Natural killer cell treated with Interleukin-12 subunit alpha and Interleukin-12 subunit beta and Interleukin-15 and Interleukin-18, amount 100 ng/mL, for 72 hours (primary cell): Measurements from ENCODE around the gene KIF3B. TPM values are rescaled to one million over a fixed set of nuclear protein-coding genes. Genes with fewer than 3 reads are reported as not detected.
A peak's percentile ranks its signal among the peaks of the same experiment; 100 is the strongest.
"Not testable (repeated sequence)": the region's sequence is repeated elsewhere in the genome, so short reads cannot be mapped to it uniquely, and the experiment has no call there.

Experiments
- ATAC-seq, 2 donors: fragments of 150-1000 bp; cut with Tn5 transposase in 1 of 2; sonication (Bioruptor Pico), chemical (Tn5 transposase) in 1 of 2; 2 replicates each; pipeline ENCODE4 v1.10.0; 2021
- DNase-seq: peaks from one replicate; pipeline ENCODE4 v3.0.0; 2022; ENCODE audit warnings: low spot score
- H3K27ac Mint-ChIP-seq, 2 donors: 1 replicate in 1 of 2; 2 replicates in 1 of 2; pipeline ENCODE4 v1.8.0; 2022; ENCODE audit warnings: mixed read lengths in 2 of 2, mild to moderate bottlenecking in 1 of 2, moderate library complexity in 1 of 2
- H3K27me3 Mint-ChIP-seq, 2 donors: 1 replicate in 1 of 2; 2 replicates in 1 of 2; pipeline ENCODE4 v1.8.0; 2022; ENCODE audit warnings: mixed read lengths in 2 of 2
- H3K36me3 Mint-ChIP-seq: one replicate; pipeline ENCODE4 v1.8.0; 2022; ENCODE audit warnings: mixed read lengths
- H3K4me1 Mint-ChIP-seq, 2 donors: 1 replicate in 1 of 2; 2 replicates in 1 of 2; pipeline ENCODE4 v1.8.0; 2022; ENCODE audit warnings: low read depth in 2 of 2, mixed read lengths in 2 of 2, mild to moderate bottlenecking in 1 of 2
- H3K4me3 Mint-ChIP-seq: one replicate; pipeline ENCODE4 v1.8.0; 2022; ENCODE audit warnings: mixed read lengths
- H3K9me3 Mint-ChIP-seq: 2 replicates; pipeline ENCODE4 v1.8.0; 2022; ENCODE audit warnings: mixed read lengths
- total RNA-seq, 2 donors: library from RNA; stranded (reverse); gene quantifications; one replicate each; pipeline ENCODE4 v1.2.3, GENCODE V29; 2022

The KIF3B gene
- total RNA-seq, 2 donors from 2014 or later: 51.3 to 61.2 TPM

GRCh38 chr20:32353848-32354496 lies 76.5 kb downstream of the KIF3B start:
- H3K27ac Mint-ChIP-seq: peak overlapping the region; percentile 96 to 99
- peak overlapping the region; percentile 78 for H3K4me3 Mint-ChIP-seq

DNA sequence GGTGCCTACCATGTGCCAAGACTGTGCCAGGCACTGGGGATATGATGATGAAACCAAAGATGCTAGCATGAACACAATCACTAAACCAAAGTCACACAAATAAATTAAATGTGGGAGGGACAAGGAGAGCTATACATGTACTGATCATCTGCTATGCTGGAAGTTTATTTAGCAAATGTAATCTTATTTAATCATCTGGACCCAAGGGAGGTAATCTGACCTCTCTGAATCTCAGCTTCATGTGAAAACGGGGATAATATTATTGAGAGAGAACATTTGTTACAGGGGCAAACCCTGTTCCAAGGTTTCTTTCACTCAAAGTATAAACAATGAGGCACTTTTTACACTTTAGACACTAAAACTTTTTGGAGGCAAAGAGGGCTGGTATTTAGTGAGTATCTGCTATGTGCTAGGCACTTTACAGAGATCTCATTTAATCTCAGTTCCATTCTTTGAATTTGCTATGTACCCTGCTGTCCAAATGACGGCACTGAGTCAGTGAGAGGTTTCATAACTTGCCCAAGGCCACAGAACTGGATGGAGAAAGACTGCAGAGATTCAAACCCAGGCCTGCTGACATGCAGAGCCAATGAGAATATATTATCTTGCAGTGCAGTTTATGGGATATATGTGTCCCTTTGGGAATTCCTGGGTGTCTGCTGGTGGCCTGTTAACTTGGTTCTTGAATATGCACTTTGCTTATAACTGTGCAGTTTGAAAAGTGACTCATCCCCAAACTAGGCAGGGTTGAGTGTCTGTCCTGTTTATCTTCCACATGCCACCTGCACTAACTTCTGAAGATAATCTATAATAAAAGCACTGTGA lies 77.4 kb downstream of the KIF3B start:
- no peak for DNase-seq
- Mint-ChIP-seq H3K27me3 (no peaks in the 10 kb centered on the region), H3K9me3 (no peaks in the 10 kb centered on the region), H3K36me3 (peaks cover 7% of the 10 kb centered on the region), H3K4me1 (peaks cover 41 to 44% of the 10 kb centered on the region in 2 donors), H3K4me3 (peak overlapping the region; percentile 78), H3K27ac (peak overlapping the region; percentile 96 to 99)
- ATAC-seq: peak in 1 of 2 donors; percentile 21

More at GRCh38 chr20:32353848-32354496, 76.5 kb downstream of the KIF3B start:
- H3K9me3 Mint-ChIP-seq: no peaks in the 10 kb centered on the region
- no peaks in the 10 kb centered on the region for H3K27me3 Mint-ChIP-seq
- ATAC-seq: no peak
- H3K36me3 Mint-ChIP-seq: no peaks in the 10 kb centered on the region
- DNase-seq: no peak
- peaks cover 35 to 37% of the 10 kb centered on the region in 2 donors for H3K4me1 Mint-ChIP-seq

- peak overlapping the region; percentile 96 to 99 for H3K27ac Mint-ChIP-seq
- H3K4me3 Mint-ChIP-seq: peak overlapping the region; percentile 78
- H3K4me1 Mint-ChIP-seq: peaks cover 46 to 50% of the 10 kb centered on the region in 2 donors
- no peak for DNase-seq
- peaks cover 13% of the 10 kb centered on the region for H3K36me3 Mint-ChIP-seq
- no peaks in the 10 kb centered on the region for H3K27me3 Mint-ChIP-seq
- ATAC-seq: peak; percentile 30 to 46
- no peaks in the 10 kb centered on the region for H3K9me3 Mint-ChIP-seq
Observed at GRCh38 chr20:32355417-32355841, 78.0 kb downstream of the KIF3B start.

GRCh38 chr20:32355907-32356621 lies 78.6 kb downstream of the KIF3B start:
- Mint-ChIP-seq H3K4me1 (peaks cover 46 to 56% of the 10 kb centered on the region in 2 donors), H3K27ac (peak overlapping the region; percentile 96 to 99), H3K4me3 (peak overlapping the region; percentile 98), H3K36me3 (peaks cover 14% of the 10 kb centered on the region)
- not testable (repeated sequence) for ATAC-seq, DNase-seq, H3K27me3 Mint-ChIP-seq, H3K9me3 Mint-ChIP-seq

GRCh38 chr20:32356622-32357374 lies 79.3 kb downstream of the KIF3B start:
- H3K27me3 Mint-ChIP-seq: no peaks in the 10 kb centered on the region
- ATAC-seq (no peak), DNase-seq (no peak)
- peaks cover 14% of the 10 kb centered on the region for H3K36me3 Mint-ChIP-seq
- peak overlapping the region; percentile 96 to 99 for H3K27ac Mint-ChIP-seq
- no peaks in the 10 kb centered on the region for H3K9me3 Mint-ChIP-seq
- peaks cover 51 to 60% of the 10 kb centered on the region in 2 donors for H3K4me1 Mint-ChIP-seq
- peak overlapping the region; percentile 98 for H3K4me3 Mint-ChIP-seq

GRCh38 chr20:32357375-32357868 lies 80.0 kb downstream of the KIF3B start:
- H3K27ac Mint-ChIP-seq: peak overlapping the region; percentile 96 to 99

GRCh38 chr20:32357869-32358631 lies 80.6 kb downstream of the KIF3B start, which contains the start of gene ASXL1:
ASXL1 (plus strand) TSS chr20:32358331; CDS start chr20:32358776, 445 bp downstream.
- Mint-ChIP-seq H3K27me3 (no peaks in the 10 kb centered on the region), H3K36me3 (peaks cover 14% of the 10 kb centered on the region), H3K4me3 (peak within 1 kb of the TSS; percentile 98), H3K27ac (peak within 1 kb of the TSS; percentile 96 to 99), H3K4me1 (peaks cover 61 to 73% of the 10 kb centered on the region in 2 donors), H3K9me3 (no peaks in the 10 kb centered on the region)
- DNase-seq: peak; percentile 97
- peak; percentile 89 to 92 for ATAC-seq

More at GRCh38 chr20:32357375-32357868, 80.0 kb downstream of the KIF3B start:
- peaks cover 57 to 66% of the 10 kb centered on the region in 2 donors for H3K4me1 Mint-ChIP-seq
- DNase-seq (no peak), ATAC-seq (no peak)
- no peaks in the 10 kb centered on the region for H3K27me3 Mint-ChIP-seq
- H3K9me3 Mint-ChIP-seq: no peaks in the 10 kb centered on the region
- peaks cover 14% of the 10 kb centered on the region for H3K36me3 Mint-ChIP-seq
- peak overlapping the region; percentile 98 for H3K4me3 Mint-ChIP-seq

DNA sequence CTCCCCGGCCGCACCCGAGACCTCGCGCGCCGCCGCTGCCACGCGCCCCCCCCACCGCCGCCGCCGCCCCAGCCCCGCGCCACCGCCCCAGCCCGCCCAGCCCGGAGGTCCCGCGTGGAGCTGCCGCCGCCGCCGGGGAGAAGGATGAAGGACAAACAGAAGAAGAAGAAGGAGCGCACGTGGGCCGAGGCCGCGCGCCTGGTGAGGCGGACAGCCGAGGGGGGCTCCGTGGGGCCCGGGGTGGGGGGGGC lies 81.1 kb downstream of the KIF3B start:
- no peaks in the 10 kb centered on the region for H3K9me3 Mint-ChIP-seq
- H3K4me1 Mint-ChIP-seq: peaks cover 65 to 78% of the 10 kb centered on the region in 2 donors
- no peaks in the 10 kb centered on the region for H3K27me3 Mint-ChIP-seq
- no peak for ATAC-seq
- peak overlapping the region; percentile 96 to 99 for H3K27ac Mint-ChIP-seq
- DNase-seq: no peak
- peaks cover 14% of the 10 kb centered on the region for H3K36me3 Mint-ChIP-seq
- peak overlapping the region; percentile 98 for H3K4me3 Mint-ChIP-seq

- H3K27me3 Mint-ChIP-seq: no peaks in the 10 kb centered on the region
Observed at GRCh38 chr20:32358883-32359632, 81.6 kb downstream of the KIF3B start.

GRCh38 chr20:32359633-32360332 lies 82.3 kb downstream of the KIF3B start:
- Mint-ChIP-seq H3K27ac (peak overlapping the region; percentile 92 to 95), H3K4me3 (peak overlapping the region; percentile 98), H3K36me3 (peaks cover 14% of the 10 kb centered on the region), H3K27me3 (no peaks in the 10 kb centered on the region), H3K9me3 (no peaks in the 10 kb centered on the region), H3K4me1 (peaks cover 61 to 73% of the 10 kb centered on the region in 2 donors)
- DNase-seq: no peak
- ATAC-seq: no peak

More at GRCh38 chr20:32358883-32359632, 81.6 kb downstream of the KIF3B start:
- H3K4me3 Mint-ChIP-seq: peak overlapping the region; percentile 98
- peak overlapping the region; percentile 92 to 95 for H3K27ac Mint-ChIP-seq
- peaks cover 14% of the 10 kb centered on the region for H3K36me3 Mint-ChIP-seq
- no peaks in the 10 kb centered on the region for H3K9me3 Mint-ChIP-seq
- H3K4me1 Mint-ChIP-seq: peaks cover 65 to 77% of the 10 kb centered on the region in 2 donors
- DNase-seq (peak; percentile 83), ATAC-seq (peak; percentile 58 to 72)

DNA sequence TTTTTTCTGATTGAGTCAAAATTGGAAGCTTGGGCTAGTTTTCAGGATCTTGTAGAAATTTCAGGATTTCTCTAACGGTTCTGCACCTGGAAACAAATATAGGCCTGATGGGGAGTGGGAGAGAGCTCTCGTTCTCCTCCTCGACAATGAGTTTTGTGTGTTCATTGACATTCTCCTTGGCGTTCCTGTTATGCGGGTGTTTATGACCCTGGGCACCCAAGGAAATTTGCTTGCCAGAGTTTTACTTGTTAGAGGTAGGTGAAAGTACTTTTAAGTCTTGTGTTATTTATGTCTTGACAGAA lies 82.8 kb downstream of the KIF3B start:
- peaks cover 14% of the 10 kb centered on the region for H3K36me3 Mint-ChIP-seq
- no peaks in the 10 kb centered on the region for H3K27me3 Mint-ChIP-seq
- peaks cover 61 to 73% of the 10 kb centered on the region in 2 donors for H3K4me1 Mint-ChIP-seq
- H3K27ac Mint-ChIP-seq: peak overlapping the region; percentile 92 to 95
- no peak for DNase-seq
- ATAC-seq: no peak
- H3K9me3 Mint-ChIP-seq: no peaks in the 10 kb centered on the region
- H3K4me3 Mint-ChIP-seq: peak overlapping the region; percentile 98
